NCI-H2081 (cell line): Measurements from ENCODE around the gene PRRT1.
"Not testable (repeated sequence)": the region's sequence is repeated elsewhere in the genome, so short reads cannot be mapped to it uniquely, and the experiment has no call there.

Experiments
- DNase-seq, 2 experiments: peaks; one replicate each; lab custom pipeline; 2025; lab: John Stamatoyannopoulos, UW

PRRT1 gene

GRCh38 chr6:32188381-32189068 is 36.8 kb upstream of the PRRT1 start:
- no peak for DNase-seq

GRCh38 chr6:32187725-32188380 is 36.1 kb upstream of the PRRT1 start:
- not testable (repeated sequence) for DNase-seq

- DNase-seq: no peak
These were observed 35.4 kb upstream of the PRRT1 start for GRCh38 chr6:32187009-32187709.

GRCh38 chr6:32186151-32186840 is 34.6 kb upstream of the PRRT1 start:
- DNase-seq: not testable (repeated sequence)

- not testable (repeated sequence) for DNase-seq
These were observed 34.0 kb upstream of the PRRT1 start for GRCh38 chr6:32185681-32186131.

- DNase-seq: no peak
These were observed 32.4 kb upstream of the PRRT1 start, which contains the start of gene AGER for GRCh38 chr6:32184084-32184640. Gene AGER (minus strand): TSS chr6:32184253. CDS start chr6:32184222, 31 bp downstream.

- no peak for DNase-seq
These were observed 31.8 kb upstream of the PRRT1 start for GRCh38 chr6:32183483-32184083.

GRCh38 chr6:32183030-32183429 is 31.3 kb upstream of the PRRT1 start:
- DNase-seq: no peak

GRCh38 chr6:32182555-32182981 is 30.8 kb upstream of the PRRT1 start:
- no peak for DNase-seq

GRCh38 chr6:32181915-32182529 is 30.3 kb upstream of the PRRT1 start:
- DNase-seq: no peak

GRCh38 chr6:32181148-32181702 is 29.5 kb upstream of the PRRT1 start:
- no peak for DNase-seq

GRCh38 chr6:32179766-32180405 is 28.1 kb upstream of the PRRT1 start:
- DNase-seq: no peak

- DNase-seq: no peak
These were observed 27.1 kb upstream of the PRRT1 start for GRCh38 chr6:32178547-32179440.

- peak; percentile 99 to 100 for DNase-seq
These were observed 26.2 kb upstream of the PRRT1 start, which contains the start of gene RNF5 for GRCh38 chr6:32177788-32178546. Gene RNF5 (plus strand): TSS chr6:32178405. CDS start chr6:32178512, 107 bp downstream.

- DNase-seq: peak; percentile 65 to 78
These were observed 25.5 kb upstream of the PRRT1 start for GRCh38 chr6:32177183-32177787.

- DNase-seq: no peak
These were observed 24.9 kb upstream of the PRRT1 start for GRCh38 chr6:32176476-32177182.
